GM18861 (cell line): ENCODE results near the gene JPT2.
"Not testable (repeated sequence)": the region's sequence is repeated elsewhere in the genome, so short reads cannot be mapped to it uniquely, and the experiment has no call there.

ENCODE experiments used
- ATAC-seq: cut with Tn5 transposase; IDR thresholded peaks from one replicate; pipeline ENCODE4 v1.9.1; 2021; ENCODE audit not compliant: unreplicated experiment

JPT2 gene

DNA sequence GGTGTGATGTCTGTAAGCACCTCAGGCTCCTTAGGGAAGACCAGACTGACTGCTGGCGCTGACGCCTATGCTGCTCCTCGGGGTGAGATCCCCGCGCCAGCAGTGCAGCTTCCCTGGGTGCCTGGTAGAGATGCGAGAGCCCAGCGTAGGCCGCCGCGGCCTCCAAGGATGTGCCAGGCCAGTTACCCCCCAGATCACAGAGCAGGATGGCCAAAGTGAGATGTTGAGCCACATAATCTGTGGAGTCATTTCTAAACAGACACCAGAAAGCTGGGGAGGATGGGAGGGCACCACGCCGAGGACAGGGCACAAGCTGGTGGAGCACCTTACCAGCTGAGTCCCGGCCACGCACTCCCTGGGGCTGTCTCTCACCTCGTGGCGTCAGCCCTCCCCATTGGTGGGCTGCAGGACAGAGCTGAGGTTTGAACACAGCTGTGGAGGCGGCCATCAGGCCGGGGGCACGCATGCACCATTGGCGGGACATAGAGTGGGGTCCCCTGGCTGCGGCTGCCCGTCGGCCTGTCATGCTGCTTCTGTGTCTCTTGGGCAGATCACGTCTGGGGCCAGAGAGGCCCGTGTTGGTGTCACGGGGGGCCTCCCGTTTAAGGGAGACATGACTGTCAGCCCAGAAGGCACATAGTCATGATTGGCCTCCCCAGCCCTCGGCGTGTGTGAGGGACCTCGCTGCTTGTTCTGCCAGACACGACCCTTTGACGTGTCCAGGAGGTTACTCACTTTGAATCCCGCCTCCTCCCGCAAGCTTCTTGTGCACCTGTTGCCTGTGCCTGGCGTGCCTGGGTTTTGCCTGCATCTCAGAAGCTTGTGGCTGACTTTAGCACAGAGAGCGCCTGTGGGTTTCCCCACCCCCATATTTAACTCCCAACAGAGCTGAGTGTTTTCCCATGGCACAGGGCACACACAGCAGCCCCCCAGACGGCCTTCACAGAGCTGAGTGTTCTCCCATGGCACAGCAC, 49.9 kb downstream of the JPT2 start:
- ATAC-seq = no peak

DNA sequence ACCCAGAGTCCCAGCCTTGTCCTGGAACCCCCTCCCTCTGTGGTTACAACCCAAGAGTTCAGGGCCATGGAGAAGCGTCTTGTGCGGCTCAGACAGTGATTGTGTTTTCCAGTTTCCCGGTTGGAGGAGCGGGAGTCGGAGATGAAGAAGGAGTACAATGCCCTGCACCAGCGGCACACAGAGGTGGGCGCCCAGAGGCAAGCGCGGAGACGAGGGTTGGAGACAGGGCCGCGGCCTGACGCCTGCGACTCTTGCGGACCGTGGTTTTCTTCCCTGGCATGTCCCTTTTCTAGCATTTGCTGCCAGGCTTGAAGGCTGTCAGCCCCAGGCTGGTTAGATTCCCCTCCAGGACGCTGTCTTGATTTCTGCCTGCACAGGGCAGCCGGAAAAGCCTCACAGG, 50.9 kb downstream of the JPT2 start:
- ATAC-seq = no peak

DNA sequence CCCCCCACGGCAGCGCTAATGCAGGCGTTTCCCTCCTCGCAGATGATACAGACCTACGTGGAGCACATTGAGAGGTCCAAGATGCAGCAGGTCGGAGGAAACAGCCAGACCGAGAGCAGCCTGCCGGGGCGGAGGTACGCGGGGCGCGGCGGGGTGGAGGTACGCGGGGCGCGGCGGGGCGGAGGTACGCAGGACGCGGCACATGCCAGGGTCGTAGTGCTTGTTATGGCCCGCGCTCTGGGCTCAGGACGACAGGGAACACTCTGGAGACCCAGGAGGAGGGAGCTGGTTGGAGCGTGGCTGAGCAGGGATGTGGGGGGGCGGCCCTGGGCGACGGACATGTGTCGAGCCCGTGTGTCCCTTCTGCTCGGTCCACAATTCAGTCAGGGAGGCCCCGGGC, 51.4 kb downstream of the JPT2 start:
- ATAC-seq = no peak

DNA sequence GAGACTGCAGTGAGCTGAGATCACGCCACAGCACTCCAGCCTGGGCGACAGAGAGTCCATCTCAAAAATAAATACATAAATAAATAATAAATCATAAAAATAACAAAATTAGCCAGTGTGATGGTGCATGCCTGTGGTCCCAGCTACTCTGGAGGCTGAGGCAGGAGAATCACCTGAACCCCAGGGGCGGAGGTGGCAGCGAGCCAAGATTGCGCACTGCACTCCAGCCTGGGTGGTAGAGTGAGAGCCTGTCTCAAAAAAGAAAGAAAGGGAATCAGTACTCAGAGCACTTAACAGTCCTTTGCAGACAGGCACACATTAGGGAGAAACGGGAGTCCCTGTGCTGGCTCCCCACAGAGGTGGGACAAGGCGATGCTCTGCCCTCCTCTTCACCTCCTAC, 53.0 kb downstream of the JPT2 start:
- ATAC-seq = no peak

DNA sequence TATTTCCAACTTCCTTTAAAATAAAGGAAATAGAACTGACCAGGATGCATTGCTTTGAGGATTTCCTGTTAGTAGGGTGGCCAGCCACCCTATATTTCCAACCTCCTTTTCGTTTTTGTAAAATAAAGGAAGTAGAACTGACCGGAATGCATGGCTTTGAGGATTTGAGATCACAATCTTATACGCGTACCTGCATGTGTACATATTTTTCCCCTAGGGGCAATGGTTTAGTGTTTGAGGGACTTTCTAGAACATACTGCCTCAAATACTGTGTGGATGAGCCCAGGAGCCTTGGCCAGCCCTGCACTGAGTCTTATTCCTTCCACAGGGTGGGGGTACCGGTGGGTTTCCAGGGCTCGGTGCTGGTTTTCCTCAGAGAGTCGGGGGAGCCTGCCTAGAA, 53.5 kb downstream of the JPT2 start:
- no peak for ATAC-seq

DNA sequence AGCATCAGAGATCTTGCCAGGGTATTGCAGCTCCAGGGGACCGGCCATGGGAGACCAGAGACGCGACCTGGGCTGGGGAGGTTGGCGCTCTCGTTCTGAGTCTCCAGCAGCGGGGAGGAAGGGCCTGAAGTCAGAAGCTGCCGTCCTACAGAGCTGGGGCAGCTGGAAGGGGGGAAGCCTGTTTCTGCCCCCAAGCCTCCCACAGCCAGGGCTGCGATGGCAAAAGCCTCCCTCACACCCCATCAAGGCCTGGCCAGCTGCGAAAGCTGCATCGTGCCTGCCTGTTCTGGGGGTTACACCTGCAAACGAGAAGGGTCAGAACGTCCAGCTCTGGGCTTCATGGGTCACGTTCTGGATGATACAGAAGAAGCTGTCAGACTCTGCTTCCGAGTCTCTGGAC, 54.0 kb downstream of the JPT2 start:
- ATAC-seq = no peak

DNA sequence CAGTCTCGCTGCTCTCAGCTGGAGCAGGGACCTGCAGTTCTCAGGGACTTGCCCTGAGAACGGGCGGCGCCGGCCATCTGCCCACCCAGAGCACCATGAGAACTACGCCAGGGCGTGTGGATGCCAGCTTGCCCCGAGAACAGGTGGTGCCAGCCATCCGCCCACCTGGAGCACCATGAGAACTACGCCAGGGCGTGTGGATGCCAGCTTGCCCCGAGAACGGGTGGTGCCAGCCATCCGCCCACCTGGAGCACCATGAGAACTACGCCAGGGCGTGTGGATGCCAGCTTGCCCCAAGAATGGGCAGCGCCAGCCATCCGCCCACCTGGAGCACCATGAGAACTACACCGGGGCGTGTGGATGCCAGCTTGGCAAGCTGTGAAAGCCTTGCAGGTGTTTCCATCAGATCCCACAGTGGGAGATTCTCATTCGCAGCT, 54.5 kb downstream of the JPT2 start:
- not testable (repeated sequence) for ATAC-seq

DNA sequence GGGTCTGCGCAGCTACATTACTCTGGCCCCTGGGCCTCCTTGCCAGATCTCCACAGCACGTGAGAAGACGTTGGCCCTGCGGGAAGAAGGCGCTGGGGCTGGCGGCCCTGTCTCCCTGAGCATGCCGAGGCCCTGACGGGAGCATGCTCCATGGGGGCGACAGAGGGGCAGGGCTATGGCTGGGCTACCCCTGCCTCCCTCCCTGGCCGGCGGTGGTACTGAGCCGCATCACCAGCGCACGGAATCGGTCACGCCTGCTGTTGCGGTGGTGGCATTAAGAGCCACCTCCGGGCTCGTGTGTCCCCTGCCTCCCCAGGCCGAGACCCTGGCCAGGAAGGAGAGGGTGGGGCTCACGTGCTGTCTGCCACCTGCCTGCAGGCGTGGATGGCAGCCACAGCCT, 56.0 kb downstream of the JPT2 start:
- no peak for ATAC-seq

DNA sequence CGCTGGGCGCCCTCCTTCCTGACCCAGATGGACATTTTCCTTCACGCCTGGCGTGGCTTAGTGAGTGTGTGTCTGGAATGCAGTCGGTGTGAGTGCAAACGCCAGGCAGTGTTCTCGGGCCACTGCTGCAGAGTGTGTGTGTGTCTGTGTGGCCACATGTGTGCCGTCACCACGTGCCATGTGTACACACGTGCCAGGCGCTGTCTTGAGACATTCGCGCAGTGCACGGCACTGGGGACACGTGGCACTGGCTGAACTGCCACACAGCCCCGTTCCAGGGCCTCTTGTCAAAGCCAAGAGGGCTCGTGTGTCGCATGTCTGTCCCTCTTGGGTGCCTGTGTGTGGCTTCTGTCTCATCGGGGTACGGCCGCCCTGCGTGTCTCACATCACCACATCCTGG, 56.7 kb downstream of the JPT2 start:
- ATAC-seq = no peak

DNA sequence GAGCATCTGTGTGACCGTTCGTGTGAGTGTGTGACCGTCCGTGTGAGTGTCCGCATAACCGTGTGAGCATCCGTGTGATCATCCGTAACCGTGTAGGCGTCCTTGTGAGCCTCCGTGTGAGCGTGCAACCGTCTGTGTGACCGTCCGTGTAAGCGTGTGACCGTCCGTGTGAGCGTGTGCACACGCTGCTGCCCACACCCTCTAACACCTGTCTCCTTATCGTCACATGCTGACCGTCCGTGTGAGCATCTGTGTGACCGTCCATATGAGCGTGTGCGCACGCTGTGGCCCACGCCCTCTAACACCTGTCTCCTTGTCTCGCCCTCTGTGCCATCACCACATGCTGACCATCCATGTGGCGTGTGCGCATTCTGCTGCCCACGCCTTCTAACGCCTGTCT, 62.2 kb downstream of the JPT2 start:
- ATAC-seq = no peak

DNA sequence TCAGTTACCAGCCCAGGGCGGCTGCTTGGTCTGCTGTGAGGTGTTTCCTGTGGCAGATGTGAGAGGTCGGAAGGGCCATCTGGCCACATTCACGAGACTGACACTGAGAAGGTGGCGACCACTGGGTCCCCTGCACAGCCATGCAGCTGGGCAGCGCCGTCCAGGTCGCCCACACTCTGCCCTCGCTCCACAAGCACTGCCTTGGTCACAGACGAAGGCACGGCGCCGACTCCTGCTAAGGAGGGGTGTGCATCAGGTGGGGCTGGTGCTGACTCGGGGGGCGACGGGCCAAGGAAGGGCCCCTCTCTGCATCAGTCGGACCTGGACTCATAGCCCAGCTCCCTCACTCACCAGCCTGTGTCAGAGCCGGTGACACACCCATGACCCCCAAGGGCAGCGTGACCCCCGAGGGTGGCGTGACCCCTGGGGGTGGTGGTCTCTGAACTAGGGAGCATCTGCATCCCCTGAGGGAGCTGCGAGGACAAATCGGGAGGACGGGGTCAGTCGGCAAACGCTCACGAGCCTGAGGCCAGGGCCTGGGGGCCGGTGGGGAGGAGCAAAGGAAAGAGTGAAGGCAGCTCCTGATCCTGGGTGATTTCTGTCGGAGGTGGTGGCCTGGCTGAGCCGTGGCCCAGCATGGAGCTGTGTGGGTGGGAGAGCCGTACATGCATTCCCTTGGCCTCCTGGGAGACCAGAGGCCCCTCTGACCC, 62.9 kb downstream of the JPT2 start:
- no peak for ATAC-seq

DNA sequence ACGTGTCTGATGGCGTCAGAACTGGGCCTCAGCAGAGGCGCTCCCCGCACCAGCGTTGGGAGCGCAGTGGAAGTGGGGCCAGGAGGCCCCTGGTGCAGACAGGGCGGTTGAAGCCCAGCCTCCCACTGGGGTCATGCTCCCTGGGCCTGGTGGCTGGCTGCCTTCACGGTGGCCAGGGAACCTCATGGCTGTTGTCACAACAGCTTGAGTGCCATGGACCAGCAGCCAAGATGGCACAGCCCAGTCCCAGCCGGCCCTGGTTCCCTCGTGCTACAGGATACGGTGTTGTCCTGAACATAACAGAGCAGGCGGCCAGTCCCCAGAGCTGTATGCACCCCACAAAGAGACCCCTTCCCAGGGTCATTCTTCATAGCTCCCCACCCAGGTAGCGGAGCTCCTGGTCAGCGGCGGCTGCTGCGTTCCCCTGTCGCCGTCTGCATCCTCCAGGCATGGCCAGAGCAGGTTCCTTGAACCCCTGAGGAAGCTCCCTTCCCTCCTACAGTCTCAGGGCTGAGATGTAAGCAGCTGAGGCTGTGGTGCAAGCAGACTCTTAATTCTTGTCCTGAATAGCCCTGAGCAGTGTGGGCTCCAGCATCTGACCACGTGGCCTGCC, 63.6 kb downstream of the JPT2 start:
- ATAC-seq = no peak

DNA sequence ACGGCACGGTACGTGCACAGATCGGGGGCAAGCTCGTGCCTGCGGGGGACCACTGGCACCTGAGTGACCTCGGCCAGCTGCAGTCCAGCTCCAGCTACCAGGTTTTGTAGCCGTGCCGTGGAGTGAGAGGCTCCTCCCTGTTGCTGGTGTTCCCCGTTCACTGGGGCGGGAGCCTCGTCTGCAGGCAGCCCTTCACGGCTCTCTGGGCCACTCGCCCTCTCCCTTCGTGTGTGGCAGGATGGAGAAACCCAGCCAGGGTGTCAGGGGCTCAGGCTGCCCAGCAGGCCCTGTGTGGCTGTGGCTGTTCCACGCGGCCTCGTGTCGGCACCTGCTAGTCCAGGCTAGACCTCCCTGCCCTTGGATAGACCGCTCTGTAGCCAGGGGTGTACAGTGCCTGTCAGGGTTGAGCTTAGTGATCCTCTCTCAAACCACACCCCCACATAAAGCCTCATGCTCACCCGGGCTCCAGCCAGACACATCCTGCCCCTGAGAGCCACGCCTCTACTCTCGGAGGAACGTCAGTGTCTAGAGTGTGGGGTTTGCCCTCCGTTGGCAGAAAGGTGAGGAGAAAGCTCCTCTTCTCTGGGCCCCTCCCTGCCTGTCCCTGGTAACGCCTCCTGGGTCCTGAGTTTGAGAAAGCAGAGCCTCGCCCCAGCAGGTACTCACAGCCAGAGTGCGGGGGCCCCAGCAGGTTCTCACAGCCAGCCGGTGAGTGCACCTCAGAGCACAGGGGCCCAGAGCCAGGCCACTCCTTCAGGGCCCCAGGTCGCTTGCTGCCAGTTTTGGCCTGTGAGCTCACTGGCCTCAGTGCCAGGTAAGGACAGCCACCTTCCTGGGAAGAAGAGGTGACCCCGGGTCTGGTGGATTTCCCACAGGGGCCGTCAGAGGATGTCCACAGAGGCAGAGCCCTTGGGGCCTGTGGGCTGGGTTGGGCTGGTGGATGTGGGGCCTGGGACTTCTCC, 65.6 kb downstream of the JPT2 start:
- no peak for ATAC-seq

DNA sequence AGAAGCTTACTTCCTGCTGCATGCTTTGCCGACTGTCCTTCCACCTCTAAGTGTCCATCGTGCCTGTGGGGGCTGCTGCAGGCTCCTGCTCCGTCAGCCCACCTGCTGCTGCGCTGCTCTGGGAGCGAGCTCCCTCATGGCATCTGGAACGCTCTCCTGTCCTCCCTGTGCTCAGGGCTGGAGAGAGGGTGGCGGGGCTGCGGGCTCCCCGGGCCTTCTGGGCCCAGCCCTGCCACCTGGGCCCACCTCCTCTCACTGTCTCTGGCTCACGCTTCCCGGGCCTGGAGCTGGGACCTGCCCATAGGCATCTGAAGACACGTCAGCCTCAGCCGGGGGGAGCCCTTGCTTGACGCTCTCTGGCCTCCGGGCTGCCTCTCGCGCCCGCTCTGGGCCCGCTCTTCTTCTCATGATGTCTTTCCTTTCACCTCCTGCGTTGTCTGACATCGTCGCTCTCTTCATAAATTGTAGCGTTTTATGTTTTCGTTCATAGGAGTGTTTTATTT, 66.3 kb downstream of the JPT2 start:
- ATAC-seq = no peak

DNA sequence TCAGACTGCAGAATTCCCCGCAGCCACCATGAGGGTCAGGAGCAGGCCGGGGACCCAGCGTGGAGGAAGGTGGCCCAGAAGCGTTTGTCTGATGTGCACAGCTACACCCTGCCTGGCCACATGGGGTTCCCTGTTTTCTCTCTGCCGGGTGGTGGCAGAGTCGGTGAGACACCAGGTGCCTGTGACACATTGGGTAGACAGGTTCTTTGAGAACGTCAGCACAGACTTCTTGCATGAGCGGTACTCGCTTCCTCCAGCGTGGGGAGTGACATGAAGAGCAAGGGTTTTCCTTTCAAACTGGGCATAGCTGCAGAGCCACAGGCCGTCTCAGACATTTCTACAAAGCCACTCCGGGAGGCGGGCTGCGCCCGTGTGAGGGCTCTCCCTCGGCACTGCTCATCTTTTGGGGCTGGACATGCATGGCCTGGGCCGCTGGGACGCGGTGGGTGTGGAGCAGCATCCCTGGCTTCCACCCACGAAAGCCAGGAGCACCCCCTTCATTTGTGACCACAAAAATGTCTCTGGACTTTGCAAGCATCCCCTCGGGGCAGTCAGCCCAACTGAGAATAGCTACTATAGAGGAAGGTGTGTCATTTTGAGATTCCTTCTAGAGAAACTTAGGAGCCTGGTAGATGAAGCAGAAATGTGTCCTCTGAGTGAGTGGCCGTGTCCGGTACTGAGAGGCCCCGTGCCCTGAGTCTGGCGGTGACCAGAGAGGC, 67.3 kb downstream of the JPT2 start:
- ATAC-seq = no peak

DNA sequence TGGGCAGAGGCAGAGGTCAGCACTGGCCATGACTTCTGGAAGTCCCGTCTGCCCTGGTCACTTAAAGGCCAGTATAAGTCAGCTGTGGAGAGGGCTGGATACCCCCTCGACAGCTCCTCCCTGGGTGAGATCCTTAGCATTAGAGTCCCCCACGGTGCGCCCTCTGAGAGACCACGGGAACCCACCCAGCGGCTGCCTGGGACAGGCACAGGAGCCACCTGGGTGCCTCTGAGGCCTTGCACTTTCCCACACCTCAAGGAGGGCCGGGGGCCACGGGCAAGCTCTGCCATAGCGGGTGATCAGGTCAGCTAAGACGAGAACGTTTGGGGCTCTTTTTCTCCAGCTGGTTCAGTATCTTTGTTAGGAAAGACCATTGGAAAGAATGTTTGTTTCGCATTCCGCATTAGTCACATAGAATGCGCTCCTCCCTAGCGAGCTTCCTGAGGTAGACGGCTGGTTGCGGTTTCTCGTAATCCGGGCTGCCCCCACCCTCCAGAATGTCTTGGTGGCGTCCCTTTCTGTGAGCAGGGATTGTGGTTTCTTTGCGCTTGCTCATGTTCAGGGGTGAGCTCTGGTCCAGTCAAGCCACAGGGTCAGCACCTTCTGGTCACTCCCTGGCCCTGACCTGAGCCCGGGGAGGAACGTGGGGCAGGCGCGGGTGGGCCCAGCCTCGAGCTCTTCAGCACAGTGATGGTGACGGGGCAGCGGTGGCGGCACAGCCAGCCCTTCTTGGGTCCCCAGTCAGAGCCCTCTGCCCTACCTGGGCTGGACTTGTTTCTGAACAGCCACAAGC, 68.0 kb downstream of the JPT2 start:
- ATAC-seq = no peak

DNA sequence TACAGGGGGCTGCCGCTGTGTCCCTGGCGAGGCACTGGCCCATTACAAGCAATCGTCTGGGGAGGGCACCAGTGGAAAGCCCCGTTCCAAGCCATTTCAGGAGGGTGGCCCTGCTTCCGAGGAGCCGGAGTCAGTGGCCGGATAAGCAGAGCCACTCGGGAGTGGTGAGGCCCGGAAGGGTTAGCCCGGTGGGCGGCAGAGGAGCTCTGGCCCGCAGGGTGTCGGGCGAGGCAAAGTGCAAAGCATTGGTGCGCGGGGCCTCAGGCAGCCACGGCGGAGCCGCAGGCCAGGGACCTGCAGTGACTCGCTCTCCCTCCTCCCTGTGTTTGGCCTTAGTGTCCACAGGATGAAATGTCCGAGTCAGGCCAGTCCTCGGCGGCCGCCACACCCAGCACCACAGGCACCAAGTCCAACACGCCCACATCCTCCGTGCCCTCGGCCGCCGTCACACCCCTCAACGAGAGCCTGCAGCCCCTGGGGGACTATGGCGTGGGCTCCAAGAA, 68.7 kb downstream of the JPT2 start:
- no peak for ATAC-seq

DNA sequence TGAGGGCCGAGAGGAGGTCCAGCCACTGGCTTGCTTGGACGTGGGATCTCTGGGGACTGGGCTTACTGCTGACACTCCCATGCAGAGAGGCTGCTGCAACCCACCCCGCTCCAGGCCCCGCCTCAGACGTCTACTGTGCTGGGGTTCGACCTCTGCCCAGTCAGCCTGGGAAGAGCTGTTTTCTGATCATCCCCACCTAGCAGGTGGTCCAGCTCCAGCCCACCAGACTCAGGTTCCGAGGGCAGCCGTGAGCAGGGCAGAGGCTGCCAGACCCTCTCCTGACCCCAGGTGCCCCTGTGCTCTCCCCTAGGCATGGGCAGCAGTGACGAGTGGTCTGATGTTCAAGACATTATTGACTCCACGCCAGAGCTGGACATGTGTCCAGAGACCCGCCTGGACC, 69.9 kb downstream of the JPT2 start:
- no peak for ATAC-seq
